ENCODE measurements around the gene UGT2A1.

DNA sequence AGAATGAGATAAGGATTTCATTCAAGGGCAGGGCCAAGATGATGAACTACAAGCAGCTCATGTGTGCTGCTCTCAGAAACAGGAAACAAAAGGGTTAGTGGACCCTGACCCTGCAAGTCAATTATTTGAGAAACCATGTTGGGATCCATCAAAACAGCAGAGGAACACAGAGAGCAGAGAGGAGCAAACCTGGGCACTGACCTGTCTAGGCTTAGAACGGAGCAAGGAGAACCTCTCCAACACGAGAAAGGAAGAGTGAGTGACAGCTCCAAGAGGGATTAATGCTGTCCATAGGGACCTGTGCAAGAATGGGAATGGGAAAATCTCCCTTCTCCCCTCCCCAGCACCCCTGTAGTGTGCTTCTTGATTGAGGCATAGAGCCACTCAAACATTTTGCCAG, 103.4 kb downstream of the UGT2A1 start:
- TF ChIP-seq, protein P1, sequence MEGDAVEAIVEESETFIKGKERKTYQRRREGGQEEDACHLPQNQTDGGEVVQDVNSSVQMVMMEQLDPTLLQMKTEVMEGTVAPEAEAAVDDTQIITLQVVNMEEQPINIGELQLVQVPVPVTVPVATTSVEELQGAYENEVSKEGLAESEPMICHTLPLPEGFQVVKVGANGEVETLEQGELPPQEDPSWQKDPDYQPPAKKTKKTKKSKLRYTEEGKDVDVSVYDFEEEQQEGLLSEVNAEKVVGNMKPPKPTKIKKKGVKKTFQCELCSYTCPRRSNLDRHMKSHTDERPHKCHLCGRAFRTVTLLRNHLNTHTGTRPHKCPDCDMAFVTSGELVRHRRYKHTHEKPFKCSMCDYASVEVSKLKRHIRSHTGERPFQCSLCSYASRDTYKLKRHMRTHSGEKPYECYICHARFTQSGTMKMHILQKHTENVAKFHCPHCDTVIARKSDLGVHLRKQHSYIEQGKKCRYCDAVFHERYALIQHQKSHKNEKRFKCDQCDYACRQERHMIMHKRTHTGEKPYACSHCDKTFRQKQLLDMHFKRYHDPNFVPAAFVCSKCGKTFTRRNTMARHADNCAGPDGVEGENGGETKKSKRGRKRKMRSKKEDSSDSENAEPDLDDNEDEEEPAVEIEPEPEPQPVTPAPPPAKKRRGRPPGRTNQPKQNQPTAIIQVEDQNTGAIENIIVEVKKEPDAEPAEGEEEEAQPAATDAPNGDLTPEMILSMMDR (IDR thresholded peaks at IDR 0.05): no peak
- no peak for TF ChIP-seq POLR2A (IDR thresholded peaks at IDR 0.05)

Measured in tibial nerve (tissue), 3 donors.